Measurements from ENCODE around the gene ASIC3.

ASIC3 gene

GRCh38 chr7:151085691-151086620 lies 37.6 kb downstream of the ASIC3 start, which contains the start of gene AGAP3:
TSS of gene AGAP3 (plus strand) at chr7:151086475. CDS start at chr7:151086742, 267 bp downstream.
- peak within 1 kb of the TSS; percentile 95 for H3K27ac ChIP-seq (replicated peaks; ENCODE audit: low read length)
- no peak within 1 kb of the TSS for H4K8ac ChIP-seq (ENCODE audit: low read depth, low read length)
- H3K9me3 ChIP-seq (replicated peaks in 1 of 2; ENCODE audit: control insufficient read depth in 2 of 2, insufficient read depth in 1 of 2, low read depth in 1 of 2, low read length in 2 of 2), result no peaks in the 10 kb centered on the region
- peak; percentile 85 for DNase-seq (ENCODE audit: low spot score)
- peak within 1 kb of the TSS; percentile 100 for H3K4me2 ChIP-seq (ENCODE audit: insufficient read depth, low read length, poor library complexity, severe bottlenecking)
- WGBS, 2 donors (ENCODE audit: extremely low coverage in 2 of 2, insufficient read length in 2 of 2, insufficient replicate concordance in 1 of 2), result no CpG with 5 or more reads among the region's 84 CpGs
- H3K23ac ChIP-seq (ENCODE audit: low read depth, low read length, poor library complexity), result peak within 1 kb of the TSS; percentile 95
- peak within 1 kb of the TSS; percentile 90 to 95 for H3K4me3 ChIP-seq (ENCODE audit: low read length in 2 of 2)
- H3K27me3 ChIP-seq (ENCODE audit: control insufficient read depth in 3 of 3, insufficient read depth in 3 of 3, low read depth in 1 of 3, low read length in 3 of 3), result peaks cover 0 to 6% (median 0%) of the 10 kb centered on the region in 3 experiments
- peaks cover 16% of the 10 kb centered on the region for H3K79me1 ChIP-seq (ENCODE audit: low read depth, low read length)
- peak within 1 kb of the TSS; percentile 34 for H2BK15ac ChIP-seq (ENCODE audit: low read length)
- no peak within 1 kb of the TSS for H2BK12ac ChIP-seq (ENCODE audit: low read length)
- peak within 1 kb of the TSS; percentile 99 for H2AFZ ChIP-seq (ENCODE audit: low read length)
- peak within 1 kb of the TSS; percentile 97 for H3K9ac ChIP-seq (ENCODE audit: low read depth, low read length, poor library complexity)
- peak within 1 kb of the TSS; percentile 50 for H3K14ac ChIP-seq (ENCODE audit: low read length)
- peak within 1 kb of the TSS; percentile 38 for H4K91ac ChIP-seq (ENCODE audit: low read depth, low read length, poor library complexity)
- H2AK5ac ChIP-seq (ENCODE audit: low read depth, low read length), result peak within 1 kb of the TSS; percentile 79
- H2BK120ac ChIP-seq (ENCODE audit: low read depth, low read length), result peak within 1 kb of the TSS; percentile 38
- H3K4ac ChIP-seq (ENCODE audit: low read length), result no peak within 1 kb of the TSS
- H3K4me1 ChIP-seq (ENCODE audit: control insufficient read depth in 2 of 2, insufficient read depth in 1 of 2, low read depth in 1 of 2, low read length in 2 of 2), result peaks cover 42 to 43% of the 10 kb centered on the region in 2 donors
- H2BK5ac ChIP-seq (ENCODE audit: low read length), result peak within 1 kb of the TSS; percentile 68
- peak within 1 kb of the TSS; percentile 99 for H3K18ac ChIP-seq (ENCODE audit: low read length)
- peaks cover 0 to 24% of the 10 kb centered on the region in 2 donors for H3K36me3 ChIP-seq (replicated peaks in 1 of 2; ENCODE audit: control insufficient read depth in 2 of 2, insufficient read depth in 2 of 2, low read length in 2 of 2)

- peak overlapping the region; percentile 38 for H4K91ac ChIP-seq (ENCODE audit: low read depth, low read length, poor library complexity)
- peaks cover 0 to 6% (median 0%) of the 10 kb centered on the region in 3 experiments for H3K27me3 ChIP-seq (ENCODE audit: control insufficient read depth in 3 of 3, insufficient read depth in 3 of 3, low read depth in 1 of 3, low read length in 3 of 3)
- peak overlapping the region; percentile 26 for H2BK120ac ChIP-seq (ENCODE audit: low read depth, low read length)
- no CpG with 5 or more reads among the region's 56 CpGs for WGBS, 2 donors (ENCODE audit: extremely low coverage in 2 of 2, insufficient read length in 2 of 2, insufficient replicate concordance in 1 of 2)
- peak overlapping the region; percentile 95 for H3K23ac ChIP-seq (ENCODE audit: low read depth, low read length, poor library complexity)
- H2AFZ ChIP-seq (ENCODE audit: low read length), result peak overlapping the region; percentile 68
- peak overlapping the region; percentile 87 for H3K27ac ChIP-seq (replicated peaks; ENCODE audit: low read length)
- no peak for DNase-seq (ENCODE audit: low spot score)
- peak overlapping the region; percentile 90 to 95 for H3K4me3 ChIP-seq (ENCODE audit: low read length in 2 of 2)
- no peak overlapping the region for H2BK12ac ChIP-seq (ENCODE audit: low read length)
- peak overlapping the region; percentile 98 for H3K18ac ChIP-seq (ENCODE audit: low read length)
- H3K4me2 ChIP-seq (ENCODE audit: insufficient read depth, low read length, poor library complexity, severe bottlenecking), result peak overlapping the region; percentile 97
- peaks cover 18% of the 10 kb centered on the region for H3K79me1 ChIP-seq (ENCODE audit: low read depth, low read length)
- peak overlapping the region; percentile 97 for H3K9ac ChIP-seq (ENCODE audit: low read depth, low read length, poor library complexity)
- peak overlapping the region; percentile 34 for H2BK15ac ChIP-seq (ENCODE audit: low read length)
- peaks cover 37% of the 10 kb centered on the region in 2 donors for H3K4me1 ChIP-seq (ENCODE audit: control insufficient read depth in 2 of 2, insufficient read depth in 1 of 2, low read depth in 1 of 2, low read length in 2 of 2)
- no peak overlapping the region for H4K8ac ChIP-seq (ENCODE audit: low read depth, low read length)
- peak overlapping the region; percentile 50 for H3K14ac ChIP-seq (ENCODE audit: low read length)
- peaks cover 0 to 26% of the 10 kb centered on the region in 2 donors for H3K36me3 ChIP-seq (replicated peaks in 1 of 2; ENCODE audit: control insufficient read depth in 2 of 2, insufficient read depth in 2 of 2, low read length in 2 of 2)
- H2BK5ac ChIP-seq (ENCODE audit: low read length), result peak overlapping the region; percentile 68
- H3K9me3 ChIP-seq (replicated peaks in 1 of 2; ENCODE audit: control insufficient read depth in 2 of 2, insufficient read depth in 1 of 2, low read depth in 1 of 2, low read length in 2 of 2), result no peaks in the 10 kb centered on the region
- H2AK5ac ChIP-seq (ENCODE audit: low read depth, low read length), result peak overlapping the region; percentile 79
- no peak overlapping the region for H3K4ac ChIP-seq (ENCODE audit: low read length)
Measured at GRCh38 chr7:151086802-151087244, 38.5 kb downstream of the ASIC3 start.

- Histone ChIP-seq H3K79me1 (ENCODE audit: low read depth, low read length) (peaks cover 17% of the 10 kb centered on the region), H2BK12ac (ENCODE audit: low read length) (no peak overlapping the region), H3K4me2 (ENCODE audit: insufficient read depth, low read length, poor library complexity, severe bottlenecking) (peak overlapping the region; percentile 97), H3K27me3 (ENCODE audit: control insufficient read depth in 3 of 3, insufficient read depth in 3 of 3, low read depth in 1 of 3, low read length in 3 of 3) (peaks cover 0 to 6% (median 0%) of the 10 kb centered on the region in 3 experiments), H3K18ac (ENCODE audit: low read length) (peak overlapping the region; percentile 98), H4K91ac (ENCODE audit: low read depth, low read length, poor library complexity) (peak overlapping the region; percentile 38), H2BK5ac (ENCODE audit: low read length) (peak overlapping the region; percentile 68), H3K14ac (ENCODE audit: low read length) (peak overlapping the region; percentile 50), H3K9ac (ENCODE audit: low read depth, low read length, poor library complexity) (peak overlapping the region; percentile 97), H3K36me3 (replicated peaks in 1 of 2; ENCODE audit: control insufficient read depth in 2 of 2, insufficient read depth in 2 of 2, low read length in 2 of 2) (peaks cover 2 to 29% of the 10 kb centered on the region in 2 donors), H2BK120ac (ENCODE audit: low read depth, low read length) (peak overlapping the region; percentile 26), H2AK5ac (ENCODE audit: low read depth, low read length) (peak overlapping the region; percentile 79), H3K9me3 (replicated peaks in 1 of 2; ENCODE audit: control insufficient read depth in 2 of 2, insufficient read depth in 1 of 2, low read depth in 1 of 2, low read length in 2 of 2) (no peaks in the 10 kb centered on the region), H3K23ac (ENCODE audit: low read depth, low read length, poor library complexity) (peak overlapping the region; percentile 95), H2AFZ (ENCODE audit: low read length) (peak overlapping the region; percentile 68), H2BK15ac (ENCODE audit: low read length) (peak overlapping the region; percentile 34), H3K27ac (replicated peaks; ENCODE audit: low read length) (no peak overlapping the region), H3K4ac (ENCODE audit: low read length) (no peak overlapping the region), H3K4me1 (ENCODE audit: control insufficient read depth in 2 of 2, insufficient read depth in 1 of 2, low read depth in 1 of 2, low read length in 2 of 2) (peaks cover 31 to 34% of the 10 kb centered on the region in 2 donors), H4K8ac (ENCODE audit: low read depth, low read length) (no peak overlapping the region), H3K4me3 (ENCODE audit: low read length in 2 of 2) (peak overlapping the region; percentile 90 to 95)
- no peak for DNase-seq (ENCODE audit: low spot score)
- WGBS, 2 donors (ENCODE audit: extremely low coverage in 2 of 2, insufficient read length in 2 of 2, insufficient replicate concordance in 1 of 2), result no CpG with 5 or more reads among the region's 70 CpGs
Measured at GRCh38 chr7:151087245-151088018, 39.1 kb downstream of the ASIC3 start.
